ENCODE results near the gene ATP9A. TPM values are rescaled to one million over a fixed set of nuclear protein-coding genes. Genes with fewer than 3 reads are reported as not detected.

The ATP9A gene
- total RNA-seq, 2 donors from 2014 or later, result 19.5 to 23.4 TPM

GRCh38 chr20:51560042-51560441 lies 208.1 kb downstream of the ATP9A start:
- DNase-seq (ENCODE audit: low spot score), result no peak
- Histone ChIP-seq H3K9me3 (no peaks in the 10 kb centered on the region), H3K27ac (no peak overlapping the region), H3K27me3 (no peaks in the 10 kb centered on the region), H3K4me3 (no peak overlapping the region), H3K4me1 (peaks cover 0 to 43% of the 10 kb centered on the region in 2 donors), H3K36me3 (no peaks in the 10 kb centered on the region)
- TF ChIP-seq, protein P1, sequence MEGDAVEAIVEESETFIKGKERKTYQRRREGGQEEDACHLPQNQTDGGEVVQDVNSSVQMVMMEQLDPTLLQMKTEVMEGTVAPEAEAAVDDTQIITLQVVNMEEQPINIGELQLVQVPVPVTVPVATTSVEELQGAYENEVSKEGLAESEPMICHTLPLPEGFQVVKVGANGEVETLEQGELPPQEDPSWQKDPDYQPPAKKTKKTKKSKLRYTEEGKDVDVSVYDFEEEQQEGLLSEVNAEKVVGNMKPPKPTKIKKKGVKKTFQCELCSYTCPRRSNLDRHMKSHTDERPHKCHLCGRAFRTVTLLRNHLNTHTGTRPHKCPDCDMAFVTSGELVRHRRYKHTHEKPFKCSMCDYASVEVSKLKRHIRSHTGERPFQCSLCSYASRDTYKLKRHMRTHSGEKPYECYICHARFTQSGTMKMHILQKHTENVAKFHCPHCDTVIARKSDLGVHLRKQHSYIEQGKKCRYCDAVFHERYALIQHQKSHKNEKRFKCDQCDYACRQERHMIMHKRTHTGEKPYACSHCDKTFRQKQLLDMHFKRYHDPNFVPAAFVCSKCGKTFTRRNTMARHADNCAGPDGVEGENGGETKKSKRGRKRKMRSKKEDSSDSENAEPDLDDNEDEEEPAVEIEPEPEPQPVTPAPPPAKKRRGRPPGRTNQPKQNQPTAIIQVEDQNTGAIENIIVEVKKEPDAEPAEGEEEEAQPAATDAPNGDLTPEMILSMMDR (IDR thresholded peaks at IDR 0.05), result no peak

DNA sequence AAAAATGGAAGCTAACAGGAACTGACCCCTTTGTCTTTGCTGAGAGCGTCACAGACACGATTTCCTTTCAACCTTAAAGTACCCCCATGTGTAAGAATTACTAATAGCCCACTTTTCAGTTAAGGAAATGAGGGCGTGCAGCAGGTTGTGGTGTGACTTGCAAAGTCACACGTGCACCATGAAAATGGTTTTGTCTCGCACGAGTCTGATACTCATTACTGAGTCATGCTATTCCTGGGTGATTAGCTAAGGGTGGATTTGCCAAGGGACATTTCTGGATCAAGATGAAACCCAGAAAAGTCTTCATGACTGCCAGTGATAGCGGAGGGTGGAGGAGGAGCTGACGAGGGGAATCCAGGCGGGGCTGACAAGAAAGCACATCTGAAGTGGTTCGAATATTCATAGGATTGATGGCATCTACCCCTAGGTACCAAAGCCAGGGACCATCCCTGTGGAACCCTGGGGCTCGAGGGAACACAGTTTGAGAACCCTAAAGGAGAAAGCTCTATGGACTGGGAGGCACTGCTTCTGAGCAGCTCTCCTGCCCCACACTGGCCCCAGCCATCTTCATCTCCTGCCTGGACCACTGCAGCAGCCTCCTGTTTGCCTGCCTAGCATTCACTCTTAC lies 213.5 kb downstream of the ATP9A start:
- H3K9me3 ChIP-seq, result no peaks in the 10 kb centered on the region
- no peaks in the 10 kb centered on the region for H3K27me3 ChIP-seq
- no peak overlapping the region for H3K4me3 ChIP-seq
- peaks cover 0 to 8% of the 10 kb centered on the region in 2 donors for H3K4me1 ChIP-seq
- DNase-seq (ENCODE audit: low spot score), result no peak
- peak overlapping the region in 1 of 2 donors; percentile 37 for H3K27ac ChIP-seq
- TF ChIP-seq, protein P1 (IDR thresholded peaks at IDR 0.05), result no peak
- H3K36me3 ChIP-seq, result no peaks in the 10 kb centered on the region

GRCh38 chr20:51553897-51554486 lies 214.2 kb downstream of the ATP9A start:
- peaks cover 0 to 5% of the 10 kb centered on the region in 2 donors for H3K4me1 ChIP-seq
- no peak for DNase-seq (ENCODE audit: low spot score)
- H3K27ac ChIP-seq, result peak overlapping the region in 1 of 2 donors; percentile 37
- H3K36me3 ChIP-seq, result no peaks in the 10 kb centered on the region
- H3K27me3 ChIP-seq, result no peaks in the 10 kb centered on the region
- TF ChIP-seq, protein P1 (IDR thresholded peaks at IDR 0.05), result no peak
- no peaks in the 10 kb centered on the region for H3K9me3 ChIP-seq
- no peak overlapping the region for H3K4me3 ChIP-seq

DNA sequence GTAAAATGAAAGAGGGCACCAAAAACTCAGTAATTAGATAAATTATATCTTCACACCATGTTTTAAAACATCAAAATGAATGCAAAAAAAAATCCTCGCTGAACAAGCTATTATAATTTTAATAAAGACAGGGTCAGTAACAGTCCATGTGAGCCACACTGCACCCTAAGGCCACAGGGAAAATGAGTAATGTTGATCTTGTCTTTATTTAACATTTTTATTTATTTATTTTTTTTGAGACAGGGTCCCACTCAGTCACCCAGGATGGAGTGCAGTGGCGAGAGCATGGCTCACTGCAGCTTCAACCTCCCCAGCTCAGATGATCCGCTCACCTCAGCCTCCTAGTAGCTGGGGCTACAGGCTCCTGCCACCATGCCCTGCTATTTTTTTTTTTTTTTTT lies 217.0 kb downstream of the ATP9A start:
- TF ChIP-seq, protein P1 (IDR thresholded peaks at IDR 0.05), result no peak
- Histone ChIP-seq H3K9me3 (no peaks in the 10 kb centered on the region), H3K36me3 (no peaks in the 10 kb centered on the region)

DNA sequence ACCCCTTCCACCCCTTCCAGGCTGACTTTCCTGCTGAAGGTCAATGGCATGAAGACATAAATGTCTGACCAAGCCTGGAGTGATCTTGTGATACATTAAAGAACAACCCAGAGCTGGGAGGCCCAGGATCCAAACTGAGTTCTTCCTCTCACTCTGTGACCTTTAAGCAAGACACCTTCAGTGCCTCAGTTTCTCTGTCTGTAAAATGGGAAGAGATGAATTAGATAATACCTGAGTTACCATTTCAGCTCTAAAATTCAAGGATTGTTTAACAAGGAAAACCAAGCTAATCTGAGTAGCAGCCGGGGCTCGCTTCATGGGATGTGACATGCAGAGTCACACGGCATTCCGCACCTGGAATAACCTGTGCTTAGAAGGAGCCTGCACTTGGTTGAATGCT lies 218.7 kb downstream of the ATP9A start:
- H3K9me3 ChIP-seq, result no peaks in the 10 kb centered on the region
- no peak overlapping the region for H3K27ac ChIP-seq
- H3K4me3 ChIP-seq, result no peak overlapping the region
- TF ChIP-seq, protein P1 (IDR thresholded peaks at IDR 0.05), result no peak
- H3K36me3 ChIP-seq, result no peaks in the 10 kb centered on the region
- DNase-seq (ENCODE audit: low spot score), result no peak
- H3K4me1 ChIP-seq, result no peaks in the 10 kb centered on the region
- H3K27me3 ChIP-seq, result no peaks in the 10 kb centered on the region

More for the DNA sequence above, 217.0 kb downstream of the ATP9A start:
- DNase-seq (ENCODE audit: low spot score), result no peak
- no peak overlapping the region for H3K4me3 ChIP-seq
- no peak overlapping the region for H3K27ac ChIP-seq
- peaks cover 0 to 5% of the 10 kb centered on the region in 2 donors for H3K4me1 ChIP-seq
- H3K27me3 ChIP-seq, result no peaks in the 10 kb centered on the region

Measured in right atrium auricular region (tissue), 2 donors.